UCSD-AML1 (cell line): ENCODE measurements around the gene TRABD2B.

Source experiments
- DNase-seq: peaks from one replicate; lab custom pipeline; 2025; ENCODE audit not compliant: unreplicated experiment; lab: John Stamatoyannopoulos, UW

Gene TRABD2B

DNA sequence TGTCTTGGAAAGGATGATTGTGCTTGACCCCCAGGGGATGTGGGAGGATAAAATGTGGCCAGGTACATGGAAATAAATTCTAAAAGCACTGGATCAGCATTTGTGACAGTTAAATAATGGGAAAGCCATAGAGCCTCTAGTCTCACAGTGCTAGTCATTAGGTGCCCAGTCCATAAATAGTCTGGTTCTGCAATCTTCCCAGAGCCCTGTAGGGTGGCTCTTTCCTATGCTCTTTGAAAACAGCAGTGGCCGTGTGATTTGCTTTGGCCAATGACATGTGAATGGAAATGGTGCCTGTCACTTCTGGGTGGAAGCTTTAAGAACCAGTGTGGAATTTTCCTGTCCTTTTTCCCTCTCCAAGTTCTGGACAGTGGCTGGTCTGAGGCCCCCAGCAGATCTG, 113.2 kb downstream of the TRABD2B start:
- no peak for DNase-seq

GRCh38 chr1:47881505-47882442, 115.4 kb downstream of the TRABD2B start:
- DNase-seq = no peak

DNA sequence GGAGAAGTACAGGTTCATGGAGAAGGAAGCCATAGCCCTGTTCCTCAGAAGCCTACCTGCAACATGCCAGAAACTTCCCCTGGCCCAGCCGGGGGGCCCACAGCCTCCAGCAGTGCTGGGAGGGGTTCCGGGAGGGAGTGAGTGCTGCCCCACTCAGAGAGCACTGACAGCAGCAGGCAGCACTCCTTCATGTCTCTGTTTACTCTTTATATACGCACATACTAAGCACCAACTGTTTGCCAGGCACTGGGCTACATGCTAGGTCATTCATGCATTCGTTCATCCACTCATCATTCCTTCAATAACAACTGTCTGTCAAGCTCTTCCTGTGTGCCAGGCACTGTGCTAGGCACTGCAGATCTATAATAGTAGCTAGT, 120.6 kb downstream of the TRABD2B start:
- DNase-seq = no peak

- DNase-seq = no peak
These were observed 121.2 kb downstream of the TRABD2B start for GRCh38 chr1:47875831-47876586.

GRCh38 chr1:47875036-47875435, 122.1 kb downstream of the TRABD2B start:
- no peak for DNase-seq

DNA sequence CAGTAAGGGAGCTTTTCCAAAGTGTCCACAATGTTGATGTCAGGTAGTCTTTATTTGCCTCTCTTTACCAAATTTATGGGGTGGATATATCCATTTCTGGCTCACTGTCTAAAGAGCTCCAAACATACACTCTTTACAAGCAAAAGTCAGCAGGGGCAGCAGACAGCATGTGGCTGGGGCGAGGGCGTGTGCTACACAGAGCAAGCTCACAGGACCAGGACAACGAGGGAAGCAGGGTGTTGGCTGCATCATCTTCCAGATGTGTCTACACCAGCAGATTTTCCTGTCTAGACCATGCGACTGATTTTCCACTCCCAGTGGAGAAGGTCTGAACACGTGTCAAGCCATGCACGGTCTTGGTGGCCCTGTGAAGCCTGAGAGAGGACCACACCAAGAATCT, 123.8 kb downstream of the TRABD2B start:
- DNase-seq = no peak

- no peak for DNase-seq
These were observed 124.3 kb downstream of the TRABD2B start for GRCh38 chr1:47872886-47873285.

GRCh38 chr1:47871799-47872353, 125.3 kb downstream of the TRABD2B start:
- no peak for DNase-seq

DNA sequence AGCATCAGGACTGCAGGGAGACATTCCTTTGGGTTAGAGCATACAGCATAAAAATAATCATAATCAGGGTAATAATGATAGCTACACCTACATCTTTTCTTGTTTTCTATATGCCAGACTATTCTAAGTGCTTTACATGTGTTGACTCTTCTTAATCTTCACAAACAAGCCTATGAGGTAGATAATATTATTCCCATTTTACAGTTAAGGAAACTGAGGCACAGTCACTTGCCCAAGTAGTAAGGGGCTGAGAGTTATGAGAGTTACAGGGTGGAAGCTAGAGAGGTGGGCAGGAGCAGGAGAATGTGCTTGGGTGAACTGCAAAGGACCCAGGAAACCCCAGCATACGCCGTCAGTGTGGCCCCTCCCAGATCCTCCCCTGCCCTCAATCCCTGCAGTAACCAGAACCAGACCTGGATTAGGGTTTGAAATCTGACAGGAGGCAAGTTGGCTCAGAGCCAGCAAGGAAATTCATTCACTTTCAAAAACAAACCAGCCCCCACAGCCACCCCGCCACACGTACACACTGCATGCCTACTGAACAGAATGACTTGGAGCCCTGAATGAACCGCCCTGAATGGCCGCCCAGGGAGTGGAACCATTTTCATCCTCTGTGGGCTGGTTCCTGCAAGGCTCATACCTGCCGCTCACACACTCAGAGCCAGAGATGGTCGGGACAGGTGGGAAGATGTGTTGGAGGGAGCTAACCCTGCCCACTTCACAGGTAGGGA, 126.1 kb downstream of the TRABD2B start:
- DNase-seq = no peak

DNA sequence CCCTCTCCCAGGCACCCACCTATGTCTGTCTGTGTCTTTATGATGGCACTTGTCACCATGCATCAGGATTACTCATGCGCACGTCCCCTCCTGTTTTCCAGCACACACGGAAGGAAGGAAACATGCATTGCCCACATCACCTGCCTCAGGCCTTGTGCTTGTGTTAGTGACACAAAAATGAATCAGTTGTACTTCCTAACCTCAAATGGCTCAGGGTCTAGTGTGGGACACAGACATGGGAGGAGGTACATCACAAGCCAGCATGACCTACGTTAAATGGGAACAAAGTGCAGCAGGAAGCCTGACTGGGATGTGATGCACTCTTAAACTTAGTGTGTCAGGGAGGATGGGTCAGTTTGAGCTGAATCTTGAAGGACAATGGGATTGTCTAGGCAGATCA, 126.7 kb downstream of the TRABD2B start:
- no peak for DNase-seq

DNA sequence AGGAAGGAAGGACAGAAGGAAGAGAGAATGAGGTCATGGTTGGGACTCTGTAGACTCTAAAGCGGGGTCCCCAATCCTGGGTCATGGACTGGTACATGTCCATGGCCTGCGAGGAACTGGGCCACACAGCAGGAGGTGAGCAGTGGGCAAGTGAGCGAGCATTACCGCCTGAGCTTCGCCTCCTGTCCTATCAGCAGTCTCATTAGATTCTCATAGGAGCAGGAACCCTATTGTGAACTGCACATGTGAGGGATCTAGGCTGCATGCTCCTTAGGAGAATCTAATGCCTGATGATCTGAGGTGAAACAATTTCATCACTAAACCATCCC, 128.9 kb downstream of the TRABD2B start:
- DNase-seq = no peak

DNA sequence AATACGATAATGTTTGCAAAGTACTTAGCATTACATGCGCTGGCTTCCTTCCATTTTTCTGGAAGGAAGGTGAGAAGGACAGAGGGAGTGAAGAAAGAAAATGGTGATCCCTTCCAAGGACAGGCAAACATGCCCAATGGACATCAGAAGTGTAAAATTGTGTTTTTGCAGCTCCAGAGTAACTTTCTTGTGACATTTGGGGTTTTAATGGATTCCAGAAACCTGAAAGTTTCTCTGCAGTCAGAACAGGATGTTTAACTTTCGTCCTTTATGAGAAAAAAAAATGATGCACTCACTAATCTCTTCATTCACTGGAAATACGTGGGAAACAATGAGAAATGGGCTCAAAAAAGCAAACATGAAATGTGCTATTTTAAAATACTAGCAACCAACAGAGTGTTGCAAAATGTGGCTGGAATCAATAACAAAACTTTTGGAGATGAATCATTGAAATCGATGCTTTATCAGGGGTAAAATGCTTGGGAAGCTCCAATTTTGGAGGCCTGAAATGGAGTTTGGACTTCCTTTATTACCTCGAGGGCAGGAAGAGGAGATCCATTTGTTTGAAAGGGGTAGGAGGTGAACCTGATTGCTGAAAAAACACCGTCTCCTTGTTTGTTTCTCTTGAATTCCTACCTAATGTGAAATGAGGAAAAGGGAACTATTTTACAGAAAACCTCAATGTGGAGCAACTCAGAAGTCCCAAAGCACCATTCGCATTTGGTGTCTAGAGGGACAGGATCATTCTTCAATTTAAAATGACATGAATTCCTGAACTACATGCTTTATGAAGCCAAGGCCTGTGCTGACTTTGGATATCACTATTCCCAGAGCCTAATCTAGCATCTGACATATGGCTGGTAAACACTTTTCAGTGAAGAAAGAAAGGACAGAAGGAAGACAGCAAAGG, 129.5 kb downstream of the TRABD2B start:
- DNase-seq = no peak

DNA sequence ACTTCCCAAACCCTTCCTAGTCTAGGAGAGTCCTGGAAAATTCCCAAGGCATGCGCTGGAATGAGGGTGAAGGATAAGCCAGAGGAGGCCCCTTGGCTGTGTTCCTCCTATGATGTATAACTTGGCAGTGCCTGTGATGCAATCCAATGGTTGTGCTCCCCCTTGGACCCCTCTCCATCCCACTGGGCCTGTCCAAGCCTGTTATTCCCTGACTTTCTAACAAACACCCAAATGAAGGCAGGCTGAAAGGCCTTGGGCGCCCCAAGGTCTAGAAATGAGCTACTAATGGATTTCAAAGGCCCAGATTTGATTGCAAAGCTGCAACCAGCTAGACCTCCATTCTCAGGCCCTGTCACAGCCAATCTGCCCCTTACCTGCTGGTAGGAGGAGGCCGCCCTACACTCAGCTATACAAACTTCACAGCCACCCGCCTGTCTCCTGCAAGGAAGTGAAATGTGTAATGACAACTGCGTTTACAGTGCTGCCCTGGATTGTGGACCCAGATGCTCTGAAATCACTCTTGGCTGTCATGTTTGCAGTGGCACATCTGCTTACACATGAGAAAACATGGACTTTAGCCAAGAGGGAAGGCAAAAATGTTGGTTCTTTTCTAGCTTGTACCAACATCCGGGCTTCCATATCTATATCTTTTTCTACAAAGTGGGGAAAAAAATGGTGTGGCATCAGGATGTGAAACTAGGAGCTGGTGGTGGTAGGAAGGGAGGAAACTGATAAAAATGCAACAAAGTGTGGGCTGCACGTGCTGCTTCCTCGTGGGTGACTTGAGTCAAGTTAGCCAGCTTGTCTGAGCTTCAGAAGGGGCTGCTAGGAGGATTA, 130.4 kb downstream of the TRABD2B start:
- DNase-seq = no peak

DNA sequence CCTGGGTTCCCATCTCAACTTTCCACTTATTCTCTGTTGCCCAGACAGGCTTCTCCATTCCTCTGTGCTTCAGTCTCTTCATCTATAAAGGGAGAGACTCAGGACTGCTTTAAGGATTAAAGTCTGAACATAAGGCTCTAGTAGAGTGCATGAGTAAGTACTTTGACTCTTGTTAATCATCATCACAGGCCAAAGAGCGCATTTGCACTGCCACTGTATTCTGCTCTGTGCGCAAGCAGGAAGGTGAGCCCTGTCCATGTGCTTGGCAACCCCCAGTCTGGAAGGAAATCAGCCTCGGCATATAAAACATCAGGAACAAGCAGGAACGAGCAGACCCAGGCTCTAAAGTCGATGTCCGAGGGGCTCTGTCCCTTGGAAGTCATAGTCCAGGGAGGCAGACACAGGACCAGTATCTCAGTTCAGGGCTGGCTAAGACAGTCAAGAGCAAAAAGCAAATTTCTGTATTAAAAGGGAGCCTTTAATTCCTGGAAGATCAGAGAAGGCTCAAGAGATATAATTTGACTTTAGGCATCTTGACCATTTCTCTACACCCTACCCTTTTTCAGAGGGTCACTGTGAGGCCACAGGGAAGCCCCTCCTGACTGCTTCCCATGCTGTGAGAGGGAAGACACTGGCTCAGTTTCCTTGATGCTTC, 131.2 kb downstream of the TRABD2B start:
- no peak for DNase-seq

DNA sequence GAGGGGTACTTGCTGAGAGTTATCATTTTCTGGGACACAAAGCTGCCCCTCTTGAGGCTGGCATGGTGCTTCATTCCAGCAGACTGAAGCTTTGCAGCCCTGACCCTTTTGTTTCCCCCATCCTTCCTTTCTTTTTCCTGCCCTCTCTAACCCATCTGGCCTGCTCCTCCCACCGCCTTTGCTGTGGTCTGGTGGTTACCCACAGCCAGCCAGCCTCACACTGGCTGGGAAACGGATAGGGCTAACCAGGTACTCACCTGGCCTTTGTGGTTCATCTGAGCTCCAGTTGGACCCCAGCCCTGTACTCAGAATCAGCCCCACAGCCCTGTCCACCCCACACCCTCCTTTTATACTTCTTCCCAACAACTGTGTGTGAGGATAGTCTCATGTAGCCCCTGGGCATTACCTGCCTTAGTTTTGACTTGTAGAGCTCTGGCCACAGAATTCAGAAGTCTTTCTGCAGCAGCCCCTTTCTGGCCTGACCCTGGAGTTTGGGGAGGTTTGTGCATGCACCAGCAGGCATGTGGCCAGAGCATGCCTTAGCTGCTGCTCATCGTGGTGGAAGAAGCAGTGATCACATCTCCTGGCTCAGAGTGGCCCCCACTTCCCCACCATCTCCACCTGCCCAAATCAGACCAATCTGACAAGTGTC, 138.0 kb downstream of the TRABD2B start:
- no peak for DNase-seq

GRCh38 chr1:47856996-47857395, 140.2 kb downstream of the TRABD2B start:
- DNase-seq = no peak

DNA sequence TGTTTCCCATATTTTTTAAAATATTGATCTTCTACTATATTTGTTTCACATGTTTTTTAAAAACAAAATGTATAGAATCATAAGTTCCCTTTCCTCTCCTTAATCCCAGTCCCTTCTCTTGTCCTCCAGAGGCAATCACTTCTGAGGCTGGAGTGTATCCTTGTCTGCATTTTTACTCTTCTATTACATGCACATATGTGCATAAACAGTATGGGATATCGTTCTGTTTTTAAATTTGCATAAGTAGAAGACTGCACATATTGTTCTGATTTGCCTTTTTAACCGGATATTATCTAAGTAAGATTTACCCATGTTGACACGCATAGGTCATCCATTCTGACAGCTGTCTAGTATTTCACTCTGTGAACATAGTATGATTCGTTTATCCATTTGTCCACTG, 142.0 kb downstream of the TRABD2B start:
- no peak for DNase-seq

- DNase-seq = no peak
These were observed 142.5 kb downstream of the TRABD2B start for GRCh38 chr1:47854552-47855144.
